Breast epithelium (tissue), 3 donors: Measurements from ENCODE around the gene PLGRKT.

ENCODE experiments used
- POLR2A ChIP-seq: fragments of 450-650 bp; IDR thresholded peaks from one replicate; pipeline ENCODE4 v1.6.1; 2016; ENCODE audit warnings: antibody characterized with exemption, mild to moderate bottlenecking, moderate library complexity
- POLR2AphosphoS5 ChIP-seq, 3 donors: sonication (generic); formaldehyde crosslinking; IDR thresholded peaks; one replicate each; pipeline ENCODE4 v1.6.1; 2017; ENCODE audit warnings: antibody characterized with exemption in 3 of 3
- TF ChIP-seq, protein P1 (sequence below), 3 donors: fragments of 450-650 bp; IDR thresholded peaks; one replicate each; pipeline ENCODE4 v1.5.1; 2016 to 2017; ENCODE audit warnings: antibody characterized with exemption in 3 of 3, mild to moderate bottlenecking in 3 of 3, moderate library complexity in 3 of 3

DNA sequence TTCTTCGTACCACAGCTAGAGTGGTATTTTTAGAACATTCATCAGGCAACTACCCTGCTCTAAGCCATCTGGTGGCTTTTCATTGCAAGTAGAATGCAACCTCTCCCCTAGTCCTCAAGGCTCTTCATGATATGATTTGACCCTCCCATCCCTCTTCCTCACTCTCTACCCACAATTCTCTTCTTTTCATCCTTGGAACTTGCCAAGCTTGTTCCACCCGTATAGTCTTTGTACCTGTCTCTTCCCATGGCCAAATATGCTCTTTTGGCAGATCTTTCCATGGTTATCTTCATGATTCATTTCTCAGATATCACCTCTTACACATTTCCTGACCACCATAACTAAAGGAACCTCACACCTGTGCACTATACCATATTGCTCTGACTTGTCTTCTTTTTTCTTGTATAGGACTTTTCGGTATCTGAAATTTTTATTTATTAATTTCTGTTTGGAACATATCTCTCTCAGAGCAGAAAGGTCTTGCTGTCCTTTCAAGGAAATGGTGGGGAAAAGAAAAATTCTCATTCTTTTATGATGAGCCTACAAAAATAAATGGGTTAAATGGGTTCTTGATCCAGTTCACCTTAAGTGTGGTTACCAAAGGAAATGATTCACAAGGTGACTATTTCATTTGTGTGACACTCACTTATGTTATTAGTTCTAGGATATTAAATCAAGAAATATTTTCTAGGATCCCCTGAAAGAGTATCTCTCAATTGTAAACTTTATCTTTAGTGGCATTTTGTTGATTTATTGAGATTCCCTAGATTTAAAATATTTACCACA lies 8.9 kb upstream of the PLGRKT start:
- TF ChIP-seq, protein P1, sequence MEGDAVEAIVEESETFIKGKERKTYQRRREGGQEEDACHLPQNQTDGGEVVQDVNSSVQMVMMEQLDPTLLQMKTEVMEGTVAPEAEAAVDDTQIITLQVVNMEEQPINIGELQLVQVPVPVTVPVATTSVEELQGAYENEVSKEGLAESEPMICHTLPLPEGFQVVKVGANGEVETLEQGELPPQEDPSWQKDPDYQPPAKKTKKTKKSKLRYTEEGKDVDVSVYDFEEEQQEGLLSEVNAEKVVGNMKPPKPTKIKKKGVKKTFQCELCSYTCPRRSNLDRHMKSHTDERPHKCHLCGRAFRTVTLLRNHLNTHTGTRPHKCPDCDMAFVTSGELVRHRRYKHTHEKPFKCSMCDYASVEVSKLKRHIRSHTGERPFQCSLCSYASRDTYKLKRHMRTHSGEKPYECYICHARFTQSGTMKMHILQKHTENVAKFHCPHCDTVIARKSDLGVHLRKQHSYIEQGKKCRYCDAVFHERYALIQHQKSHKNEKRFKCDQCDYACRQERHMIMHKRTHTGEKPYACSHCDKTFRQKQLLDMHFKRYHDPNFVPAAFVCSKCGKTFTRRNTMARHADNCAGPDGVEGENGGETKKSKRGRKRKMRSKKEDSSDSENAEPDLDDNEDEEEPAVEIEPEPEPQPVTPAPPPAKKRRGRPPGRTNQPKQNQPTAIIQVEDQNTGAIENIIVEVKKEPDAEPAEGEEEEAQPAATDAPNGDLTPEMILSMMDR (IDR thresholded peaks at IDR 0.05) = no peak
- TF ChIP-seq POLR2A (no peak), POLR2AphosphoS5 (IDR thresholded peaks at IDR 0.05) (no peak)
